ENCODE results near the gene EPB41L3. TPM values are rescaled to one million over a fixed set of nuclear protein-coding genes. Genes with fewer than 3 reads are reported as not detected.
A peak's percentile ranks its signal among the peaks of the same experiment; 100 is the strongest.

Gene EPB41L3
- total and polyA plus RNA-seq, 11 donors = 2.7 to 45.6 (median 7.9) TPM

- Histone ChIP-seq H3K9me3 (no peaks in the 10 kb centered on the region), H3K27ac (peak overlapping the region in 9 of 12 donors; percentile 15 to 90 (median 61)), H3K4me1 (peaks cover 0 to 37% (median 0%) of the 10 kb centered on the region in 12 donors), H3K36me3 (no peaks in the 10 kb centered on the region), H3K4me3 (peak overlapping the region; percentile 25 to 72 (median 61)), H3K27me3 (peaks cover 0 to 21% (median 9%) of the 10 kb centered on the region in 9 donors)
- ATAC-seq (no peak), DNase-seq (peak; percentile 28 to 73 (median 34))
- TF ChIP-seq CTCF (IDR thresholded peaks at IDR 0.05) = no peak
- WGBS, 4 donors = 8 to 13% (median 10%) methylated on average over 22 to 23 of the region's 23 CpGs
- intact Hi-C loops (cut with DNase I) = loop anchor here in 5 of 10 donors (10.0 kb wide), 2 partner anchors 88 to 118 kb away; no protein-coding TSS in a partner anchor
These were observed 1.2 kb downstream of the EPB41L3 start for GRCh38 chr18:5542515-5543035.

GRCh38 chr18:5541644-5542043 is 2.2 kb downstream of the EPB41L3 start:
- H3K4me3 ChIP-seq = peak overlapping the region in 3 of 12 donors; percentile 58 to 72 (median 67)
- H3K4me1 ChIP-seq = peaks cover 0 to 37% (median 0%) of the 10 kb centered on the region in 12 donors
- H3K27ac ChIP-seq = peak overlapping the region in 2 of 12 donors; percentile 15 to 90
- H3K36me3 ChIP-seq = no peaks in the 10 kb centered on the region
- H3K27me3 ChIP-seq = peaks cover 0 to 21% (median 6%) of the 10 kb centered on the region in 9 donors
- ATAC-seq (no peak), DNase-seq (no peak)
- TF ChIP-seq CTCF (IDR thresholded peaks at IDR 0.05) = no peak
- TF ChIP-seq POLR2A (IDR thresholded peaks at IDR 0.05) = no peak
- no peaks in the 10 kb centered on the region for H3K9me3 ChIP-seq
- 88 to 89% (median 89%) methylated on average over 3 of the region's 3 CpGs for WGBS, 4 donors
- intact Hi-C loops (cut with DNase I) = loop anchor here in 5 of 10 donors (10.0 kb wide), 2 partner anchors 87 to 117 kb away; no protein-coding TSS in a partner anchor

- H3K4me1 ChIP-seq = peaks cover 0 to 31% (median 0%) of the 10 kb centered on the region in 12 donors
- 89 to 97% (median 92%) methylated on average over 2 of the region's 2 CpGs for WGBS, 4 donors
- H3K27ac ChIP-seq = peak overlapping the region in 1 of 12 donors; percentile 15
These were observed 4.4 kb downstream of the EPB41L3 start for GRCh38 chr18:5539391-5539790.

More at GRCh38 chr18:5539391-5539790, 4.4 kb downstream of the EPB41L3 start:
- no peaks in the 10 kb centered on the region for H3K9me3 ChIP-seq
- no peak for ATAC-seq
- intact Hi-C loops (cut with DNase I) = loop anchor here in 1 of 10 donors (10.0 kb wide), 1 partner anchor 85 kb away; no protein-coding TSS in a partner anchor
- TF ChIP-seq POLR2A (IDR thresholded peaks at IDR 0.05) (no peak), CTCF (IDR thresholded peaks at IDR 0.05) (no peak)
- no peak for DNase-seq
- H3K36me3 ChIP-seq = no peaks in the 10 kb centered on the region
- peaks cover 0 to 21% (median 6%) of the 10 kb centered on the region in 9 donors for H3K27me3 ChIP-seq
- H3K4me3 ChIP-seq = no peak overlapping the region
